Gastrocnemius medialis (tissue), 4 donors: ENCODE measurements around the gene GNAI1.

Experiments
- POLR2A ChIP-seq, 2 donors: fragments of 450-650 bp; IDR thresholded peaks; one replicate each; pipeline ENCODE4 v1.6.1; 2017; ENCODE audit warnings: antibody characterized with exemption in 2 of 2, mild to moderate bottlenecking in 2 of 2, moderate library complexity in 2 of 2
- TF ChIP-seq, protein P1 (sequence below), 5 experiments: fragments of 450-650 bp in 3 of 5; fragments of 200-600 bp in 2 of 5; sonication (generic) in 2 of 5; IDR thresholded peaks in 4 of 5; conservative IDR thresholded peaks in 1 of 5; 1 replicate in 4 of 5; 2 replicates in 1 of 5; pipeline ENCODE4 v1.5.1; 2016 to 2019; ENCODE audit warnings: antibody characterized with exemption in 5 of 5, mild to moderate bottlenecking in 3 of 5, moderate library complexity in 3 of 5

DNA sequence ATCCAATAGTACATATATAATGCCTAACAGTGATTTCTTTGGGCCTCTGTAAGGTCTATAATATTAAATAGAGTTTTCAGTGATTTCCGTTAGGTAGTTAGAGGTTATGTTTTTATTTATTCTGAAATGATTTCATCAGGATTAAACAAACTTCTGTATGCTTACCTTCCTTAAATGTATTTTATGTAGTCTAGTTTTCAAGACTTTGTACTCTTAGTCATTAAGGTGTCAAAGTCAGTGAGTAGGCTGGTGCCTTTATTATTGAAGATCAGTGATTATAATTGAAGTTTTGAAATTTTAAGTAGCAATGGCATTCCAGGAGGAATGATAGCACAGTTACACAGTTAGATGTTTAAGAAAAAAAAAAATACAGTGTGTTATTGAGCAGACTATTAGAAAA lies 20.7 kb downstream of the GNAI1 start:
- TF ChIP-seq, protein P1, sequence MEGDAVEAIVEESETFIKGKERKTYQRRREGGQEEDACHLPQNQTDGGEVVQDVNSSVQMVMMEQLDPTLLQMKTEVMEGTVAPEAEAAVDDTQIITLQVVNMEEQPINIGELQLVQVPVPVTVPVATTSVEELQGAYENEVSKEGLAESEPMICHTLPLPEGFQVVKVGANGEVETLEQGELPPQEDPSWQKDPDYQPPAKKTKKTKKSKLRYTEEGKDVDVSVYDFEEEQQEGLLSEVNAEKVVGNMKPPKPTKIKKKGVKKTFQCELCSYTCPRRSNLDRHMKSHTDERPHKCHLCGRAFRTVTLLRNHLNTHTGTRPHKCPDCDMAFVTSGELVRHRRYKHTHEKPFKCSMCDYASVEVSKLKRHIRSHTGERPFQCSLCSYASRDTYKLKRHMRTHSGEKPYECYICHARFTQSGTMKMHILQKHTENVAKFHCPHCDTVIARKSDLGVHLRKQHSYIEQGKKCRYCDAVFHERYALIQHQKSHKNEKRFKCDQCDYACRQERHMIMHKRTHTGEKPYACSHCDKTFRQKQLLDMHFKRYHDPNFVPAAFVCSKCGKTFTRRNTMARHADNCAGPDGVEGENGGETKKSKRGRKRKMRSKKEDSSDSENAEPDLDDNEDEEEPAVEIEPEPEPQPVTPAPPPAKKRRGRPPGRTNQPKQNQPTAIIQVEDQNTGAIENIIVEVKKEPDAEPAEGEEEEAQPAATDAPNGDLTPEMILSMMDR (IDR thresholded peaks at IDR 0.05 in 4 of 5, conservative IDR thresholded peaks at IDR 0.05 in 1 of 5) = no peak
- TF ChIP-seq POLR2A (IDR thresholded peaks at IDR 0.05) = no peak
